NCI-H2029 (cell line): ENCODE measurements around the gene CCL28.
"Not testable (repeated sequence)": the region's sequence is repeated elsewhere in the genome, so short reads cannot be mapped to it uniquely, and the experiment has no call there.

ENCODE experiments used
- DNase-seq: peaks from one replicate; lab custom pipeline; 2025; lab: John Stamatoyannopoulos, UW

Gene CCL28

GRCh38 chr5:43410414-43410813 lies 1.8 kb downstream of the CCL28 start:
- DNase-seq, result no peak

- peak; percentile 94 for DNase-seq
Measured at GRCh38 chr5:43409809-43410271, 2.4 kb downstream of the CCL28 start.

GRCh38 chr5:43402524-43403066 lies 9.6 kb downstream of the CCL28 start:
- not testable (repeated sequence) for DNase-seq

GRCh38 chr5:43401827-43402226 lies 10.4 kb downstream of the CCL28 start:
- DNase-seq, result no peak

GRCh38 chr5:43400082-43400481 lies 12.1 kb downstream of the CCL28 start:
- DNase-seq, result no peak

- no peak for DNase-seq
Measured at GRCh38 chr5:43396762-43397304, 15.4 kb downstream of the CCL28 start.

- DNase-seq, result no peak
Measured at GRCh38 chr5:43390471-43390870, 21.7 kb downstream of the CCL28 start.

GRCh38 chr5:43389679-43390329 lies 22.4 kb downstream of the CCL28 start:
- DNase-seq, result peak; percentile 52

GRCh38 chr5:43386960-43387362 lies 25.2 kb downstream of the CCL28 start:
- no peak for DNase-seq

- no peak for DNase-seq
Measured at GRCh38 chr5:43376496-43377140, 35.6 kb downstream of the CCL28 start.

- DNase-seq, result no peak
Measured at GRCh38 chr5:43371821-43372220, 40.4 kb downstream of the CCL28 start.

- DNase-seq, result no peak
Measured at GRCh38 chr5:43370352-43370751, 41.8 kb downstream of the CCL28 start.

GRCh38 chr5:43369651-43370050 lies 42.5 kb downstream of the CCL28 start:
- DNase-seq, result no peak

GRCh38 chr5:43367909-43368669 lies 44.1 kb downstream of the CCL28 start:
- DNase-seq, result no peak

- DNase-seq, result no peak
Measured at GRCh38 chr5:43367453-43367852, 44.7 kb downstream of the CCL28 start.

- DNase-seq, result not testable (repeated sequence)
Measured at GRCh38 chr5:43366680-43367246, 45.4 kb downstream of the CCL28 start.

GRCh38 chr5:43365155-43365554 lies 47.0 kb downstream of the CCL28 start:
- not testable (repeated sequence) for DNase-seq

GRCh38 chr5:43363445-43364152 lies 48.6 kb downstream of the CCL28 start:
- no peak for DNase-seq

- no peak for DNase-seq
Measured at GRCh38 chr5:43362725-43363435, 49.3 kb downstream of the CCL28 start.

- DNase-seq, result no peak
Measured at GRCh38 chr5:43358726-43359125, 53.5 kb downstream of the CCL28 start.

GRCh38 chr5:43358301-43358700 lies 53.9 kb downstream of the CCL28 start:
- no peak for DNase-seq
